Fibroblast of lung (primary cell): ENCODE data around the gene DIAPH1.

Source experiments
- EZH2 ChIP-seq: IDR thresholded peaks from 2 replicates; pipeline ENCODE4 v1.5.1; 2012; ENCODE audit warnings: low read length, control low read depth, mild to moderate bottlenecking; ENCODE audit errors: missing control alignments
- TF ChIP-seq, protein P1 (sequence below), 2 donors: IDR thresholded peaks in 1 of 2; conservative IDR thresholded peaks in 1 of 2; 1 replicate in 1 of 2; 2 replicates in 1 of 2; pipeline ENCODE4 v1.5.1; 2011 to 2012; ENCODE audit warnings: low read length in 2 of 2, control low read depth in 1 of 2, inconsistent platforms in 1 of 2, low read depth in 1 of 2, mild to moderate bottlenecking in 1 of 2

GRCh38 chr5:141491323-141492167, 127.3 kb downstream of the DIAPH1 start:
- TF ChIP-seq, protein P1, sequence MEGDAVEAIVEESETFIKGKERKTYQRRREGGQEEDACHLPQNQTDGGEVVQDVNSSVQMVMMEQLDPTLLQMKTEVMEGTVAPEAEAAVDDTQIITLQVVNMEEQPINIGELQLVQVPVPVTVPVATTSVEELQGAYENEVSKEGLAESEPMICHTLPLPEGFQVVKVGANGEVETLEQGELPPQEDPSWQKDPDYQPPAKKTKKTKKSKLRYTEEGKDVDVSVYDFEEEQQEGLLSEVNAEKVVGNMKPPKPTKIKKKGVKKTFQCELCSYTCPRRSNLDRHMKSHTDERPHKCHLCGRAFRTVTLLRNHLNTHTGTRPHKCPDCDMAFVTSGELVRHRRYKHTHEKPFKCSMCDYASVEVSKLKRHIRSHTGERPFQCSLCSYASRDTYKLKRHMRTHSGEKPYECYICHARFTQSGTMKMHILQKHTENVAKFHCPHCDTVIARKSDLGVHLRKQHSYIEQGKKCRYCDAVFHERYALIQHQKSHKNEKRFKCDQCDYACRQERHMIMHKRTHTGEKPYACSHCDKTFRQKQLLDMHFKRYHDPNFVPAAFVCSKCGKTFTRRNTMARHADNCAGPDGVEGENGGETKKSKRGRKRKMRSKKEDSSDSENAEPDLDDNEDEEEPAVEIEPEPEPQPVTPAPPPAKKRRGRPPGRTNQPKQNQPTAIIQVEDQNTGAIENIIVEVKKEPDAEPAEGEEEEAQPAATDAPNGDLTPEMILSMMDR (conservative IDR thresholded peaks at IDR 0.05 in 1 of 2, IDR thresholded peaks at IDR 0.05 in 1 of 2; ENCODE audit: low read depth in 1 of 2, low read length in 2 of 2), result no peak
- TF ChIP-seq EZH2, result no peak
